K562 (cell line): ENCODE measurements around the gene RPUSD1. TPM values are rescaled to one million over a fixed set of nuclear protein-coding genes. Genes with fewer than 3 reads are reported as not detected.

Experiments used
- CLOCK ChIP-seq: fragments of 250-450 bp; sonication (Bioruptor Pico); IDR thresholded peaks from 2 replicates; pipeline ENCODE4 v1.4.0; 2020; ENCODE audit warnings: mild to moderate bottlenecking, moderate library complexity, borderline replicate concordance
- COPS2 ChIP-seq: fragments of 450-650 bp; conservative IDR thresholded peaks from 2 replicates; pipeline ENCODE4 v1.6.1; 2016; ENCODE audit warnings: mild to moderate bottlenecking, moderate library complexity
- FOS ChIP-seq: IDR thresholded peaks from 3 replicates; pipeline ENCODE4 v1.6.1; 2011; ENCODE audit not compliant: insufficient read length; ENCODE audit errors: extremely low read depth
- HDAC6 ChIP-seq: IDR thresholded peaks from 2 replicates; pipeline ENCODE4 v1.6.1; 2012; ENCODE audit warnings: low read depth, mild to moderate bottlenecking, control low read depth, inconsistent platforms, low read length, moderate library complexity
- HNRNPK ChIP-seq: fragments of 200-400 bp; formaldehyde crosslinking; IDR thresholded peaks from one replicate; pipeline ENCODE4 v1.6.1; 2018; ENCODE audit warnings: mild to moderate bottlenecking, low read depth, low read length; ENCODE audit not compliant: poor library complexity, severe bottlenecking
- JUN ChIP-seq, 2 experiments: sonication (generic) in 1 of 2; formaldehyde crosslinking in 1 of 2; IDR thresholded peaks; 2 replicates each; pipeline versions ENCODE4 v1.6.1 to v1.8.0; 2012 to 2022; ENCODE audit warnings: borderline replicate concordance in 2 of 2, mild to moderate bottlenecking in 2 of 2, improper control_type of control experiment in 1 of 2, low read depth in 1 of 2, low read length in 1 of 2, missing genetic modification reagents in 1 of 2
- NFE2 ChIP-seq: IDR thresholded peaks from 2 replicates; pipeline ENCODE4 v1.6.1; 2014; ENCODE audit warnings: antibody characterized with exemption, low read depth
- POLR2B ChIP-seq: fragments of 450-650 bp; IDR thresholded peaks from 2 replicates; pipeline ENCODE4 v1.6.1; 2018; ENCODE audit warnings: low read depth; ENCODE audit not compliant: partially characterized antibody
- RBM25 ChIP-seq: fragments of 200-400 bp; formaldehyde crosslinking; IDR thresholded peaks from 2 replicates; pipeline ENCODE4 v1.6.1; 2018; ENCODE audit warnings: low read length, low read depth, moderate library complexity; ENCODE audit not compliant: severe bottlenecking
- ZNF224 ChIP-seq: sonication (generic); formaldehyde crosslinking; IDR thresholded peaks from 2 replicates; pipeline ENCODE4 v1.8.0; 2022; ENCODE audit warnings: mild to moderate bottlenecking, missing genetic modification reagents
- ZNF518B ChIP-seq: fragments of 250-450 bp; sonication (Bioruptor Pico); IDR thresholded peaks from 2 replicates; pipeline ENCODE4 v1.5.0; 2021; ENCODE audit warnings: mild to moderate bottlenecking, moderate library complexity
- ZNF583 ChIP-seq: fragments of 250-450 bp; sonication (Bioruptor Pico); IDR thresholded peaks from 2 replicates; pipeline ENCODE4 v1.4.0; 2020
- polyA plus RNA-seq, 8 experiments: library from polyadenylated mRNA; depleted of rRNA in 4 of 8; stranded (reverse) in 5 of 8; unstranded in 3 of 8; fragments of >200 nt; fragmentation: Nextera tagmentation in 2 of 8; fragmentation: Illumina TruSeq in 1 of 8; extraction: Ambion mirVana in 2 of 8; extraction: Trizol in 1 of 8; gene quantifications; 2 replicates each; pipeline versions ENCODE4 v1.2.1 to v1.2.3, GENCODE V29; 2011 to 2014; ENCODE audit warnings: inconsistent platforms in 1 of 8, missing spikeins in 1 of 8
- total RNA-seq, 7 experiments: library from RNA; depleted of rRNA in 6 of 7; stranded (reverse); fragments of >200 nt in 6 of 7; fragmentation: Illumina TruSeq in 2 of 7; extraction: Trizol in 2 of 7; gene quantifications; 2 replicates each; pipeline versions ENCODE4 v1.2.1 to v1.2.3, GENCODE V29; 2011 to 2021; ENCODE audit warnings: low replicate concordance in 1 of 7

RPUSD1 gene
- total and polyA plus RNA-seq, 9 of the 15 experiments (the other 6 are each of a cell fraction or from before 2014, with no cell fraction given), result 0.45 to 56.6 (median 12.0) TPM

GRCh38 chr16:784431-784830 lies 3.8 kb downstream of the RPUSD1 start (continued):
- no peak for TF ChIP-seq HNRNPK
- no peak for TF ChIP-seq ZNF518B (CRISPR knock-in tag)
- no peak for TF ChIP-seq HDAC6
- TF ChIP-seq CLOCK (CRISPR knock-in tag), result no peak
- TF ChIP-seq NFE2, result no peak
- no peak for TF ChIP-seq ZNF224
- TF ChIP-seq POLR2B, result no peak
- no peak for TF ChIP-seq JUN (IDR thresholded peaks at IDR 0.05; ENCODE audit: borderline replicate concordance, low read depth, low read length)
- TF ChIP-seq JUN (CRISPR knock-in tag; IDR thresholded peaks at IDR 0.05; ENCODE audit: borderline replicate concordance), result no peak
- no peak for TF ChIP-seq RBM25
- TF ChIP-seq COPS2, result no peak
- TF ChIP-seq ZNF583, result no peak
- no peak for TF ChIP-seq FOS
